Type B pancreatic cell (in vitro differentiated cells): ENCODE results near the gene SMIM26. TPM values are rescaled to one million over a fixed set of nuclear protein-coding genes. Genes with fewer than 3 reads are reported as not detected.

Source experiments
- DNase-seq: peaks from one replicate; pipeline ENCODE4 v3.0.0; 2021; ENCODE audit warnings: mixed read lengths; ENCODE audit not compliant: unreplicated experiment; ENCODE audit errors: extremely low spot score
- H3K27ac Mint-ChIP-seq: 2 replicates; pipeline ENCODE4 v1.8.0; 2021; ENCODE audit warnings: mild to moderate bottlenecking, mixed read lengths
- H3K27me3 Mint-ChIP-seq: 2 replicates; pipeline ENCODE4 v1.8.0; 2021; ENCODE audit warnings: mixed read lengths
- H3K36me3 Mint-ChIP-seq: 2 replicates; pipeline ENCODE4 v1.8.0; 2021; ENCODE audit warnings: mixed read lengths
- H3K4me1 Mint-ChIP-seq: one replicate; pipeline ENCODE4 v1.8.0; 2021; ENCODE audit warnings: mixed read lengths; ENCODE audit not compliant: unreplicated experiment
- H3K4me3 Mint-ChIP-seq: 2 replicates; pipeline ENCODE4 v1.8.0; 2021; ENCODE audit warnings: mild to moderate bottlenecking, mixed read lengths
- H3K9me3 Mint-ChIP-seq: 2 replicates; pipeline ENCODE4 v1.8.0; 2021; ENCODE audit warnings: mixed read lengths
- CTCF ChIP-seq: fragments of 200-600 bp; sonication (generic); conservative IDR thresholded peaks from 2 replicates; pipeline ENCODE4 v1.5.0; 2021; ENCODE audit warnings: antibody characterized with exemption, mild to moderate bottlenecking
- total RNA-seq: library from RNA; stranded (reverse); gene quantifications from 2 replicates; pipeline ENCODE4 v1.2.1, GENCODE V29; 2021; ENCODE audit warnings: low replicate concordance

Gene SMIM26
- total RNA-seq, 1 donor from 2014 or later = 66.4 TPM

GRCh38 chr20:18541741-18542140 is 25.5 kb upstream of the SMIM26 start:
- no peaks in the 10 kb centered on the region for H3K9me3 Mint-ChIP-seq
- no peaks in the 10 kb centered on the region for H3K4me1 Mint-ChIP-seq
- H3K4me3 Mint-ChIP-seq = no peak overlapping the region
- no peak for DNase-seq
- no peak overlapping the region for H3K27ac Mint-ChIP-seq
- no peaks in the 10 kb centered on the region for H3K27me3 Mint-ChIP-seq
- TF ChIP-seq CTCF = no peak
- peaks cover 31% of the 10 kb centered on the region for H3K36me3 Mint-ChIP-seq

- Mint-ChIP-seq H3K36me3 (peaks cover 24% of the 10 kb centered on the region), H3K4me1 (no peaks in the 10 kb centered on the region), H3K27me3 (no peaks in the 10 kb centered on the region), H3K4me3 (no peak overlapping the region), H3K9me3 (no peaks in the 10 kb centered on the region), H3K27ac (no peak overlapping the region)
- DNase-seq = no peak
- no peak for TF ChIP-seq CTCF
Observed at GRCh38 chr20:18543216-18543615, 24.0 kb upstream of the SMIM26 start.

- peaks cover 27% of the 10 kb centered on the region for H3K36me3 Mint-ChIP-seq
- no peak for DNase-seq
- no peak overlapping the region for H3K27ac Mint-ChIP-seq
- no peak for TF ChIP-seq CTCF
- no peaks in the 10 kb centered on the region for H3K4me1 Mint-ChIP-seq
- no peaks in the 10 kb centered on the region for H3K27me3 Mint-ChIP-seq
- H3K9me3 Mint-ChIP-seq = no peaks in the 10 kb centered on the region
- no peak overlapping the region for H3K4me3 Mint-ChIP-seq
Observed at GRCh38 chr20:18543932-18544331, 23.3 kb upstream of the SMIM26 start.

GRCh38 chr20:18545566-18545965 is 21.7 kb upstream of the SMIM26 start:
- Mint-ChIP-seq H3K36me3 (peaks cover 21% of the 10 kb centered on the region), H3K4me3 (no peak overlapping the region)

GRCh38 chr20:18548465-18548864 is 18.8 kb upstream of the SMIM26 start:
- no peaks in the 10 kb centered on the region for H3K27me3 Mint-ChIP-seq
- no peak for TF ChIP-seq CTCF
- H3K27ac Mint-ChIP-seq = no peak overlapping the region
- H3K4me1 Mint-ChIP-seq = no peaks in the 10 kb centered on the region
- no peaks in the 10 kb centered on the region for H3K9me3 Mint-ChIP-seq
- peaks cover 17% of the 10 kb centered on the region for H3K36me3 Mint-ChIP-seq
- DNase-seq = no peak
- H3K4me3 Mint-ChIP-seq = no peak overlapping the region

More at GRCh38 chr20:18545566-18545965, 21.7 kb upstream of the SMIM26 start:
- H3K4me1 Mint-ChIP-seq = no peaks in the 10 kb centered on the region
- no peak overlapping the region for H3K27ac Mint-ChIP-seq
- no peak for DNase-seq
- H3K9me3 Mint-ChIP-seq = no peaks in the 10 kb centered on the region
- H3K27me3 Mint-ChIP-seq = no peaks in the 10 kb centered on the region
- TF ChIP-seq CTCF = no peak

GRCh38 chr20:18553746-18554145 is 13.5 kb upstream of the SMIM26 start:
- no peak overlapping the region for H3K27ac Mint-ChIP-seq
- DNase-seq = no peak
- peaks cover 25% of the 10 kb centered on the region for H3K36me3 Mint-ChIP-seq
- no peaks in the 10 kb centered on the region for H3K27me3 Mint-ChIP-seq
- H3K4me3 Mint-ChIP-seq = no peak overlapping the region
- no peak for TF ChIP-seq CTCF
- no peaks in the 10 kb centered on the region for H3K9me3 Mint-ChIP-seq
- H3K4me1 Mint-ChIP-seq = no peaks in the 10 kb centered on the region
